ENCODE data around the gene TYW1. TPM values are rescaled to one million over a fixed set of nuclear protein-coding genes. Genes with fewer than 3 reads are reported as not detected.
"Not testable (repeated sequence)": the region's sequence is repeated elsewhere in the genome, so short reads cannot be mapped to it uniquely, and the experiment has no call there.

Gene TYW1
- polyA plus RNA-seq, 3 donors, result 23.5 to 25.0 (median 24.7) TPM

- DNase-seq (ENCODE audit: low read depth in 3 of 3, low spot score in 2 of 3), result not testable (repeated sequence)
Observed at GRCh38 chr7:67229018-67229417, 232.4 kb downstream of the TYW1 start.

GRCh38 chr7:67230029-67230428 is 233.4 kb downstream of the TYW1 start:
- not testable (repeated sequence) for DNase-seq (ENCODE audit: low read depth in 3 of 3, low spot score in 2 of 3)

GRCh38 chr7:67233506-67233905 is 236.9 kb downstream of the TYW1 start:
- not testable (repeated sequence) for DNase-seq (ENCODE audit: low read depth in 3 of 3, low spot score in 2 of 3)

GRCh38 chr7:67236216-67236615 is 239.6 kb downstream of the TYW1 start:
- DNase-seq (ENCODE audit: low read depth in 3 of 3, low spot score in 2 of 3), result not testable (repeated sequence)

- not testable (repeated sequence) for DNase-seq (ENCODE audit: low read depth in 3 of 3, low spot score in 2 of 3)
Observed at GRCh38 chr7:67242871-67243270, 246.2 kb downstream of the TYW1 start.

GRCh38 chr7:67248364-67248763 is 251.7 kb downstream of the TYW1 start:
- not testable (repeated sequence) for DNase-seq (ENCODE audit: low read depth in 3 of 3, low spot score in 2 of 3)

- DNase-seq (ENCODE audit: low read depth in 3 of 3, low spot score in 2 of 3), result no peak
Observed at GRCh38 chr7:67251986-67252558, 255.4 kb downstream of the TYW1 start.

- not testable (repeated sequence) for DNase-seq (ENCODE audit: low read depth in 3 of 3, low spot score in 2 of 3)
Observed at GRCh38 chr7:67255076-67255475, 258.4 kb downstream of the TYW1 start.

- not testable (repeated sequence) for DNase-seq (ENCODE audit: low read depth in 3 of 3, low spot score in 2 of 3)
Observed at GRCh38 chr7:67257779-67258178, 261.1 kb downstream of the TYW1 start.

- not testable (repeated sequence) for DNase-seq (ENCODE audit: low read depth in 3 of 3, low spot score in 2 of 3)
Observed at GRCh38 chr7:67259363-67259762, 262.7 kb downstream of the TYW1 start.

GRCh38 chr7:67260166-67260586 is 263.5 kb downstream of the TYW1 start:
- not testable (repeated sequence) for DNase-seq (ENCODE audit: low read depth in 3 of 3, low spot score in 2 of 3)

- DNase-seq (ENCODE audit: low read depth in 3 of 3, low spot score in 2 of 3), result not testable (repeated sequence)
Observed at GRCh38 chr7:67264000-67264399, 267.4 kb downstream of the TYW1 start.

GRCh38 chr7:67266070-67266469 is 269.4 kb downstream of the TYW1 start:
- not testable (repeated sequence) for DNase-seq (ENCODE audit: low read depth in 3 of 3, low spot score in 2 of 3)

GRCh38 chr7:67267914-67268313 is 271.3 kb downstream of the TYW1 start:
- DNase-seq (ENCODE audit: low read depth in 3 of 3, low spot score in 2 of 3), result no peak

GRCh38 chr7:67269916-67270315 is 273.3 kb downstream of the TYW1 start:
- not testable (repeated sequence) for DNase-seq (ENCODE audit: low read depth in 3 of 3, low spot score in 2 of 3)

Other genes with a start within 250 kb of the TYW1 start
- 10 to 100 TPM; 75.7 to 79.4 (median 78.5) TPM for gene TMEM248, start 75.6 kb upstream of the TYW1 start, polyA plus RNA-seq (ENCODE audit: insufficient read length in 3 of 3)
- 100 to 1,000 TPM; 137 to 146 (median 139) TPM for gene SBDS, start 1.2 kb upstream of the TYW1 start, polyA plus RNA-seq (ENCODE audit: insufficient read length in 3 of 3)